NCI-H226 (cell line): Measurements from ENCODE around the gene FRMPD4.

ENCODE experiments used
- DNase-seq: peaks from one replicate; pipeline ENCODE4 v3.0.0-alpha.2; 2015

The FRMPD4 gene

GRCh38 chrX:12554206-12554605, 415.9 kb downstream of the FRMPD4 start:
- no peak for DNase-seq

- DNase-seq = peak; percentile 60
These were observed 424.8 kb downstream of the FRMPD4 start for GRCh38 chrX:12563121-12563520.

DNA sequence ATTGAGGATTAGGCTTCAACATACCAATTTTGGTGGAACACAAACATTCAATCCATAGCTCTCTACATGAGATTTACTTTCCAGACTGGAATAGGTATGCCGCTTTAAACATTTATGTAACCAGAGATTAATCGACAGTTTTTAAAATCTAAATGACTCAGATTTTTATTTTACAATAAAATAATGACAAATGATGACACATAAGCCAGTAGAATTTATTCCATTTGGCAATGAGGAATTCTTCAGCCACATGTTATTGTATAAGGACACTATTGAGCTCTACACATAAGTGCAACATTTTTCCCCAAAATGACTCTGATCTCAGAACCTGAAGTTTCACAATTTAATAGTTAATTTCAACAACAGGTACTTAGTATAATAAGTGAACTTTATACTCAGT, 425.9 kb downstream of the FRMPD4 start:
- no peak for DNase-seq

DNA sequence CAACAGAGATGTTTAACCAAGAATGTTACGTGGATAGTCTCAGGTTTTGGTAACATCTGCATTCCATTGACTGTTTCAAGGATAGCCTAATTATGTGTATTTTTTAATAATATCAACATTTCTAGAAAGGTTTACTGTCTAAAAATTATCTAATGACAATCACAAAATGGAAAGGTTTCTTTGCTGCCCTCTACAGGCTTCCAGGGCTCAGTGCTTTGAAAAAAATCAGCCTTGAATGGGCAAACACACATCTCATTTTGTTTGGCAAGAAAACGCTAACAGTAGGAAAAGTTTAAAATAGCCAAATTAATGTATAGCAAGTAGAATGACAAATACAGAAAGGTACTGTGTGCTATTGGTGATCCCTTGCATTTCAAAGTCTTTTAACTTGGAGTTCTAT, 429.6 kb downstream of the FRMPD4 start:
- no peak for DNase-seq

DNA sequence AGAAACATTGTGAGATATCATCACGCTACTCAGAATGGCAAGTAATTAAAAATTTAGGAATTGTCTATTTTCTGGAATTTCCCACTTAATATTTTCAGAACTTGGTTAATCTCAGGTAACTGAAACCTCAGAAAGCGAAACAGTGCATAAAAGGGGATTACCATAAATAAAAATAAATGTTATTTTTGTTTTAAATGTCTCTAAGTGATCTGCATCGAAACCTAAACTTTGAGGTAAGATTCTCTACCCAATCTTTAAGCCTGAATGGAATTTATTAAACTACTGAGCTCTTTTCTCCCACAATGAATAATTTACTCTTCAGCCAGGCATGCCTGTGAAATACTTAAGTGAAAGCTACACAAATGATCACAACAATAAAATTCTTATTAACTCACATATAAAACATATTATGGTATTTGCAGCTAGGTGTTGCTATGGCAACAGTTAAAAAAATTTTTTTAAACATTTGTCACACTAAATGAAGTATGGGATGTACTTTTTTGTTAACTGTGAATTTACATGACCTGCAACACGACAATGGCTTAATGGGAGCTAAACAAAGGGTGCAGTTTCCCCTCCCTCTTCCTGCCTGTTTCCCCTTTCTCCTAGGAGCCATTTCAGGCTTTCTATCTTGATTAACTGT, 432.7 kb downstream of the FRMPD4 start:
- DNase-seq = no peak

DNA sequence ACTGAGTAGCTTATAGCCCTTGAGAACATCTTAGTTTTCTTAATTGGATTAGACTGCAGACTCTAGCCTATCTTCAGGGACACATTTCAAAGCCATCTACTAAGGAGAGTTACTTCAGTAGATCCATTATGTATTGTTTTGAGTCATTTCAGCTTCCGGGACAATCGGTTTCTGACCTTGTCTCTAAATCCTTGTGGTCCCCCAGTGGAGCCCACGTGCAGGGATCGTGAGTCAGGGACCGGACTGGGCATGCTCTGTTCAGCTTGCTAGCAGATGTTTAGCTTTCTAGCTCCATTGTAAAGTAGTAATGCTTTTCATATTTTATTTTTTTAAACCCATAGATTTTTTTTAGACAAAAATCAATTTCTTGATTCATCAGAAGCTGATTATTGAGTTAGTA, 441.0 kb downstream of the FRMPD4 start:
- DNase-seq = no peak

GRCh38 chrX:12580548-12580947, 442.3 kb downstream of the FRMPD4 start:
- peak; percentile 46 for DNase-seq

- peak; percentile 27 for DNase-seq
These were observed 443.3 kb downstream of the FRMPD4 start for GRCh38 chrX:12581546-12581945.

DNA sequence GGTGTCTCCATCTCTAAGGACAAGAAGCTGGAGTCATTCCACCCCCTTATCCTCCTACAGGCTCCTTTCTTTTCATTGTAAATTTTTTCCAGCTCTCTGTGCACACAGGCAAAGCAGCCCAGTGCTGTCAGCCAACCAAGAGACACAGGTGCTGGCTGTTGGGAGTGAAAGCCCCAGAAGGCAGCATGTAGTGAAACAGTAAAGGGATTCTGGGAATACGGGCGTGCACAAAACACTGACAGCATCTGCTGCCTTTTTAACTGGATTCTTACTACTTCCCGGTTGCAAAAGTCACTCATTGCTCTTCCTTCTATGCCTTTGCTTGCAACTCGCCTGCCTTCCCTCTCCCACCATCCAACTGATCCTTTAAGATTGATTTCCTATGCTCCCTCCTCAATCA, 444.4 kb downstream of the FRMPD4 start:
- no peak for DNase-seq

GRCh38 chrX:12583543-12583942, 445.3 kb downstream of the FRMPD4 start:
- DNase-seq = no peak

- DNase-seq = no peak
These were observed 457.4 kb downstream of the FRMPD4 start for GRCh38 chrX:12595720-12596119.

DNA sequence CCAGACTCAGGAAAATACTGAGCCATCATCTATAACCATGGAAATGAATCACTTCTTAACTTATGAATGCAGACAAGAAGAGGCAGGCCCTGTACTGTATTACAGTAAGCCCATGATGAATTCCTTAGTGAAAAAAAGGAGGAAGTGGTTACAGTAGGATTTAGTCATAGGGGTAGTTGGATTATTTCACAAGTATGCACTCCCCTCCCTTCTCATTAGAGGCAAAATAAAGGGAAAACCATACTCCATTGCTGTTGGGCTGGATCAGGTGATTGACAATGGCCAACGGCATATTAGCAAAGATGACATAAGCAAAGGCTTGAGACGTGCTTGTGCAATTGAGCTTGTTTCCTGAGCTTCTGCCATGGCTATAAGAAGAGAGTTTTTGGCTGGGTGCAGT, 471.8 kb downstream of the FRMPD4 start:
- peak; percentile 85 for DNase-seq

- no peak for DNase-seq
These were observed 473.2 kb downstream of the FRMPD4 start for GRCh38 chrX:12611471-12611870.

DNA sequence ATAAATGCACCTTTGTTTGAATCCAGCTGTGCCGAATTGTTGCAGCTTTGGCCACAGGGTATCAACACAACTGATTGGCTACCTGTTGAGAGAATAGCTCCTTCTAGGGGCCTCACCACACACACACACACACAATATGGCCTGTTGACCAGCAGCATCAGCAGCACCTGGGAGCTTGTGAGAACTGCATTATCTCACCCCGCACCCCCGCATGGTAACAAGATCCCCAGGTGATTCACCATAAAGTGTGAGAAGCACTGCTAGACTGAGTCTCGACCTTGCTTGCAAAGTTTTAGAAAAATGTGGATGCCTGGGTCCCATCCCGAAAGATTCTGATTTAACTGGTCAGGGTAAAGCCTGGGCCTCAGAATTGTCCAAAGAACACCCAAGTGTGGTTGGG, 476.0 kb downstream of the FRMPD4 start:
- DNase-seq = no peak

DNA sequence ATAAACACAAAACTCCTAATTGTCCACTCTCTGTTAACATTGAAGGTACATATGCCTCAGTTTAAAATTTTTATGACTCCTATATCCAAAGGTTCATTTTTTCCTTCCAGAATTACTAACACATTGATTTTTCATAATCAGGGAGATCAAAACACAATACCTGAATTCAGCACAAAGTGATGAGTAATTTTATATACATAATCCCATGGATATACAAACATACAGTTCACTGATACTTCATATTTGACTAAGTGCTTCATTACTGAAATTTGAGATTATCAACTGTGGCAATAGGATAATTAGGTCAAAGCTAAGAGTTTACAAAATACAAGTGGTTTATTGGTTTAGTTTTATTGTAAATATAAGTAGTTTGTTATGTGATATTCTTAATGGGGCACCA, 476.8 kb downstream of the FRMPD4 start:
- DNase-seq = no peak

DNA sequence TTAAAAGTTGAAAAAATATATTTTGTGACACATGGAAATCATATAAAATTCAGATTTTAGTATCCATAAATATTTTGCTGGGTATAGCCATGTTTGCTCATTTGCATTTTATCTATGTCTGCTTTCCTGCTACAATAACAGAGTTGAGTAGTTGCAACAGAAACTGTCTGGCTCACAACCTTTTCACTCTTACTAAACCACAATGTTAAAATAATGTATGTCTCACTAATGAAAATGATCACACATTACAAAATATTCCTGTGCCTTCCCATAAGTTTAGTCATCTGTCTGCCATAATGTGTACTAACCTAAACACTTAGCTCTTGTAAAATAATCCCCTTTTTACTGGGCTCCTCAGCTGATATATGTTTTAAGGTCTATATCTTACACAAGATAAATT, 479.0 kb downstream of the FRMPD4 start:
- no peak for DNase-seq

GRCh38 chrX:12647230-12647629, 509.0 kb downstream of the FRMPD4 start:
- no peak for DNase-seq

DNA sequence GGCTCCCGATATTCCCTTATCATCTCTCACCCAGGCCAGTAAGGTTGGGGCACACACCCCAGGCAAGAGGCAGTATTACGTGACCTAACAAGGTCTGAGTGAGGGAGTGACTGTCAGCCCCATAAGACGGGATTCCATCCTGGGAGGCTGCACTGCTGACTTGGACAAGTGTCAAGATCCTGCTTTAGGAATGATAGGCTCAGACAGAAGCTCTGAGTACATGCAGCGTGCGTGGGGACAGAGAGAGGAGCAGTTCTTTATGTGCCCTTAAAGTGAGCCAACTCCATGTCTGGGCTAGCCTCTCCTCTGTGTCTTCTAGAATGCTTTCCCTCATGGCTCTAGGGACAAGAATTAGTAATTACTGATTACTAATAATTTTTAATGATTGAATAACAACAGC, 510.7 kb downstream of the FRMPD4 start:
- DNase-seq = peak; percentile 46

DNA sequence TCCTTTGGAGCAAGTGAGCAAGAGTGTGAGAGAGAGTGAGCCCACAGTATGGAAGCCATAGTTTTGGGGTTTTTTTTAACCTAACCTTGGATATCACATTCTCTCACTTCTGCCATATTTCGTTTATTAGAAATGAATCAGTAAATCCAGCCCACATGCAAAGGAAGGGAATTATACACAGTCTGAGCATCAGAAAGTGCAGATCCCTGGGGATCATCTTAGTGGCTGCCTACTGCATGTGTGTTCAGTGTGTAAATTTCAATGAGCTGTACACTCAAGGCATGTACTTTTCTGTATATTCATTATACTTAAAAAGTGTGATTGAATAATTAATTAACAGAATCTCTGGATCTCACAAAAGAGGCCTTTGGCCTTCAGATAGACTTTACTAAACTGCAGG, 519.2 kb downstream of the FRMPD4 start:
- DNase-seq = no peak

GRCh38 chrX:12657881-12658280, 519.6 kb downstream of the FRMPD4 start:
- no peak for DNase-seq

DNA sequence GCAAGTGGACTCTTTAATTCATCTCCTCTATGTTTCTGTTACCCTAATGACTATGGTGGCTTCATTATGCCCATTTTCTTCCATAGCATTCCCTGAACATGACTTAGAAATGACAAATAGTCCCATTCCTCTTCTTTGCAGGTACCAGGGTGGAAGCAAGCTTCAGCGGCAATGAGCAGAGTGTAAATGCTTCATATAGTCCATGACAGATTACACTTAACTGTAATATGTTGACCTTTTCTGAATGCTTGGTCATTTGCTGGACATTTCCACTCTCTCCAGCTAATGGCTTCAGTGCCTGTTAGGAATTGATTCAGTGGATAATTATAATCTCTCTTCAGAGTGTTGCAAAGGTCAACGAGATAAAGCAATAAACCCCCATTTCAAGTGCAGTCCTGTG, 523.2 kb downstream of the FRMPD4 start:
- no peak for DNase-seq

GRCh38 chrX:12672367-12673106, 534.3 kb downstream of the FRMPD4 start:
- no peak for DNase-seq

GRCh38 chrX:12673487-12673886, 535.2 kb downstream of the FRMPD4 start:
- DNase-seq = no peak

DNA sequence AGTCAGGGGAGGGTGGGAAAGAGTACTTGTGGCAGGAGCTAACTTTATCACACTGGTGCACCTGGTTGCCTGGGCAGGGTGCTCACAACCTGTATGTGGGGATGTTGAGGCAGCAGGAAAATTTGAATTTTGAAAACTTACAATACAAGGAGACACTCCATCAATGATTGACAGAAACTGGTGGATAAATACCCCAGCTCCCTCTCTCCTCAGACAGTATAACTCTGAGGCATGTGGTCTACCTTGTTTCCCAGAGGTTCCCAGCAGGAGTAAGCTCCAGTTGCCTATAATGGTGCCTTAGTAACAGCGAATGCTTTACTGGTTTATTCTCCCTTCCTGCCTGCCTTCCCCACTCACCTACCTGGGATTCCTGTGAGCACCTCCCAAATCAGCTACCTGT, 541.2 kb downstream of the FRMPD4 start:
- no peak for DNase-seq

- no peak for DNase-seq
These were observed 542.8 kb downstream of the FRMPD4 start for GRCh38 chrX:12681047-12681446.
